ENCODE data around the gene POLR1E. TPM values are rescaled to one million over a fixed set of nuclear protein-coding genes. Genes with fewer than 3 reads are reported as not detected.

POLR1E gene
- total and polyA plus RNA-seq, 9 of the 15 experiments (the other 6 are each of a cell fraction or from before 2014, with no cell fraction given), result 18.9 to 102 (median 74.4) TPM

DNA sequence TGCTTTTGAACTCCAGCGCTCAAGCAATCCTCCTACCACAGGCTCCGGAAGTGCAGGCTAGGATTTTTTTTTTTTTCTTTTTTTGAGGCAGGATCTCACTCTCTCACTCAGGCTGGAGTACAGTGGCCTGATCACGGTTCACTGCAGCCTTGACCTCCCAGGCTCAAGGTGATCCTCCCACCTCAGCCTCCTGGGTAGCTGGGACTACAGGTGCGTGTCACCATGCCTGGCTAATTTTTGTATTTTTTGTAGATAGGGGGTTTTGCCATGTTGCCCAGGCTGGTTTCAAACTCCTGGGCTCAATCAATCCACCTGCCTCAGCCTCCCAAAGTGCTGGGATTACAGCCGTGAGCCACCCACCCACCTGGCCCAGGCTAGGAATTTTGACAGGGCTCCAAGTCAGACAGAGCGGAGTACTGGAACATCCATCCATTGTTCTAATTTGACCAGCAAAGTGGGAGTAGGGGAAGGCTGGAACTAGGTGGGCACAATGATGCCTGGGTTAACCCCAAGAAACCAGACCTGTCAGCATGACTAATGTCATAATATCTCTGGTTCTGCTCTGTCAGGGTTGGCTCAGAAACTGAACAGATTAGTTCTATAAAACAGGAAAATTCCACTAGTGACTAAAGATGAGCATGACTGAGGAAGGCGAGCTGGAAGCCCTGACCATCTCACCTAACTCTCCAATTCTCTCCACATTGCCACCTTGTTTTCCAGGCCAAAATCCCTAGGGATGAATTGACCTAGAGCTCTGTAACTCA lies 29.7 kb upstream of the POLR1E start (continued):
- TF ChIP-seq RBM17 (IDR thresholded peaks at IDR 0.05; ENCODE audit: borderline replicate concordance, low read depth, low read length) (no peak), ASH1L (IDR thresholded peaks at IDR 0.05; ENCODE audit: borderline replicate concordance, low read depth, partially characterized antibody) (no peak), POLR3A (IDR thresholded peaks at IDR 0.05; ENCODE audit: borderline replicate concordance, extremely low read depth, insufficient read depth, insufficient read length) (no peak), ZFX (CRISPR knock-in tag; IDR thresholded peaks at IDR 0.05) (no peak), USF1 (CRISPR knock-in tag; IDR thresholded peaks at IDR 0.05) (no peak)

DNA sequence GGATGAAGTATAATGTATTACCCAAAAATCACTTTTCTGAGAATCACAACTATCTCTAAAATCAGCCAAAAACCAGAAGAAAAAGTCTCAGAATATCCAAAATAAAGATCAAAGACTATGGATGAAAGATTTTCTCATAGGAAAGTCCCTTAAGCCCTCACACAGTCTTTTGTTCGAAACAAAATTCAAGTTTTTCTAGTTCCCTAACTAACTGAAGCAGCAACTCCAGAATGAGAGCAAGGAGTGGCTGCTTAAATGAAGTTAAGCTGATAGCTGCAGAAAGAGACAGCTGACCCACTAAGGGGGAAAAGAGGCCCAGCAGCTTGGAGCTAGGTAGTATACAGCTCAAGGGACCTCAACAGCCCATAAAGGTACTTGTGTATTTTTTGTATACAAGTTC lies 28.9 kb upstream of the POLR1E start:
- H3K27ac ChIP-seq (ENCODE audit: extremely low read depth, low read depth, low read length), result no peak overlapping the region
- 100% methylated on average over 1 of the region's 1 CpG for WGBS (ENCODE audit: insufficient coverage, low coverage, missing lambda C conversion rate)
- no peak overlapping the region for H3K9ac ChIP-seq (ENCODE audit: insufficient read depth in 1 of 2, low read depth in 2 of 2, low read length in 2 of 2)
- no peak overlapping the region for H3K4me3 ChIP-seq
- no peaks in the 10 kb centered on the region for H3K9me1 ChIP-seq (ENCODE audit: control insufficient read depth, insufficient read depth, low read length)
- intact Hi-C loops (cut with micrococcal nuclease) (no loop called here), in situ Hi-C loops (cut with MboI) (no loop called here)
- H2AFZ ChIP-seq (ENCODE audit: low read depth, low read length), result no peak overlapping the region
- peaks cover 9% of the 10 kb centered on the region; the same call in 1 of the 3 replicates for H3K36me3 ChIP-seq (ENCODE audit: control insufficient read depth, insufficient read depth, low read length)
- peaks cover 11% of the 10 kb centered on the region for H4K20me1 ChIP-seq (replicated peaks; ENCODE audit: control insufficient read depth, insufficient read depth, low read length)
- BruUV-seq (replicated peaks), result no TSS peak
- ChIA-PET POLR2A (interaction anchor here (0.9 to 1.2 kb wide), 3 partner anchors 10 to 23 kb away, joined by 3 to 6 read pairs (median 5); no protein-coding TSS in a partner anchor), CTCF (ENCODE audit: low intra/inter-chr PET ratio) (no interaction called here)
- no peaks in the 10 kb centered on the region for H3K27me3 ChIP-seq (ENCODE audit: control insufficient read depth in 2 of 2, insufficient read depth in 2 of 2, low read length in 2 of 2)
- peaks cover 2 to 4% of the 10 kb centered on the region in 2 experiments; a peak in 3 of 5 replicates for H3K4me1 ChIP-seq (replicated peaks in 1 of 2; ENCODE audit: control insufficient read depth in 2 of 2, insufficient read depth in 2 of 2, low read length in 2 of 2)
- H3K79me2 ChIP-seq (ENCODE audit: control insufficient read depth, insufficient read depth, low read length), result peaks cover 90% of the 10 kb centered on the region
- 0 out of 2 replicates have a peak, but pooled peaks cover 2% of the 10 kb centered on the region for H3K9me3 ChIP-seq (replicated peaks; ENCODE audit: control insufficient read depth, insufficient read depth, low read depth, low read length)
- TF ChIP-seq ZNF134 (CRISPR knock-in tag; conservative IDR thresholded peaks at IDR 0.05), result no peak
- no peak for TF ChIP-seq SIX5 (IDR thresholded peaks at IDR 0.05; ENCODE audit: borderline replicate concordance in 1 of 2, insufficient read depth in 1 of 2, low read depth in 1 of 2, low read length in 2 of 2)
- TF ChIP-seq MCM5 (IDR thresholded peaks at IDR 0.05; ENCODE audit: low read depth), result no peak
- TF ChIP-seq, protein P1, sequence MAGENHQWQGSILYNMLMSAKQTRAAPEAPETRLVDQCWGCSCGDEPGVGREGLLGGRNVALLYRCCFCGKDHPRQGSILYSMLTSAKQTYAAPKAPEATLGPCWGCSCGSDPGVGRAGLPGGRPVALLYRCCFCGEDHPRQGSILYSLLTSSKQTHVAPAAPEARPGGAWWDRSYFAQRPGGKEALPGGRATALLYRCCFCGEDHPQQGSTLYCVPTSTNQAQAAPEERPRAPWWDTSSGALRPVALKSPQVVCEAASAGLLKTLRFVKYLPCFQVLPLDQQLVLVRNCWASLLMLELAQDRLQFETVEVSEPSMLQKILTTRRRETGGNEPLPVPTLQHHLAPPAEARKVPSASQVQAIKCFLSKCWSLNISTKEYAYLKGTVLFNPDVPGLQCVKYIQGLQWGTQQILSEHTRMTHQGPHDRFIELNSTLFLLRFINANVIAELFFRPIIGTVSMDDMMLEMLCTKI (IDR thresholded peaks at IDR 0.05; ENCODE audit: partially characterized antibody), result no peak
- no peak for TF ChIP-seq MTF1 (CRISPR knock-in tag; IDR thresholded peaks at IDR 0.05; ENCODE audit: borderline replicate concordance)
- TF ChIP-seq, protein P2, sequence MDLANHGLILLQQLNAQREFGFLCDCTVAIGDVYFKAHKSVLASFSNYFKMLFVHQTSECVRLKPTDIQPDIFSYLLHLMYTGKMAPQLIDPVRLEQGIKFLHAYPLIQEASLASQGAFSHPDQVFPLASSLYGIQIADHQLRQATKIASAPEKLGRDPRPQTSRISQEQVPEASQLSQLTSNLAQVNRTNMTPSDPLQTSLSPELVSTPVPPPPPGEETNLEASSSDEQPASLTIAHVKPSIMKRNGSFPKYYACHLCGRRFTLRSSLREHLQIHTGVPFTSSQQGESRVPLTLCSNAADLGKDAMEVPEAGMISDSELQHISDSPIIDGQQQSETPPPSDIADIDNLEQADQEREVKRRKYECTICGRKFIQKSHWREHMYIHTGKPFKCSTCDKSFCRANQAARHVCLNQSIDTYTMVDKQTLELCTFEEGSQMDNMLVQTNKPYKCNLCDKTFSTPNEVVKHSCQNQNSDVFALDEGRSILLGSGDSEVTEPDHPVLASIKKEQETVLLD (IDR thresholded peaks at IDR 0.05), result no peak
- no peak for TF ChIP-seq CBFB (CRISPR knock-in tag; IDR thresholded peaks at IDR 0.05)
- FAIRE-seq (no peak), ATAC-seq (no peak), DNase-seq (ENCODE audit: extremely low read depth in 1 of 4, low spot score in 3 of 4) (no peak)
- no peak overlapping the region for H3K4me2 ChIP-seq (ENCODE audit: insufficient read depth, low read length)

Measured in K562 (cell line).